Loucy (cell line): Measurements from ENCODE around the gene PEA15.

Source experiments
- H2AFZ ChIP-seq: fragments of 200-600 bp; sonication (generic); 2 replicates; pipeline ENCODE4 v1.6.0; 2016; ENCODE audit warnings: antibody characterized with exemption, mild to moderate bottlenecking, low read length, moderate library complexity
- H3F3A ChIP-seq: fragments of 200-600 bp; 2 replicates; pipeline ENCODE4 v1.6.0; 2016; ENCODE audit warnings: antibody characterized with exemption, low read depth, mild to moderate bottlenecking
- H3K27me3 ChIP-seq: fragments of 200-600 bp; sonication (generic); 2 replicates; pipeline ENCODE4 v1.6.1; 2014; ENCODE audit warnings: low read length, mild to moderate bottlenecking; ENCODE audit not compliant: insufficient read depth, poor library complexity, severe bottlenecking
- H3K36me3 ChIP-seq: fragments of 200-600 bp; sonication (generic); 2 replicates; pipeline ENCODE4 v1.6.1; 2016; ENCODE audit warnings: low read length; ENCODE audit not compliant: insufficient read depth
- H3K4me1 ChIP-seq: fragments of 200-600 bp; sonication (generic); 2 replicates; pipeline ENCODE4 v1.5.1; 2014; ENCODE audit warnings: low read length, mild to moderate bottlenecking; ENCODE audit not compliant: insufficient read depth, poor library complexity, severe bottlenecking
- H3K4me2 ChIP-seq: fragments of 200-600 bp; sonication (generic); 2 replicates; pipeline ENCODE4 v1.6.0; 2014; ENCODE audit warnings: antibody characterized with exemption, low read length, low read depth, mild to moderate bottlenecking; ENCODE audit not compliant: poor library complexity, severe bottlenecking
- H3K4me3 ChIP-seq: fragments of 200-600 bp; sonication (generic); 2 replicates; pipeline ENCODE4 v1.5.1; 2014; ENCODE audit warnings: low read length, mild to moderate bottlenecking, mixed read lengths; ENCODE audit not compliant: poor library complexity, severe bottlenecking
- H3K79me2 ChIP-seq: fragments of 200-600 bp; sonication (generic); 2 replicates; pipeline ENCODE4 v1.6.1; 2014; ENCODE audit warnings: low read length; ENCODE audit not compliant: insufficient read depth
- H3K9ac ChIP-seq: fragments of 200-600 bp; sonication (generic); 2 replicates; pipeline ENCODE4 v1.6.0; 2014; ENCODE audit warnings: mild to moderate bottlenecking, low read depth, low read length, moderate library complexity; ENCODE audit not compliant: poor library complexity, severe bottlenecking
- H3K9me2 ChIP-seq: fragments of 200-600 bp; sonication (generic); replicated peaks from 2 replicates; pipeline ENCODE4 v1.6.1; 2016; ENCODE audit warnings: low read depth, low read length, mixed read lengths
- H3K9me3 ChIP-seq: fragments of 200-600 bp; sonication (generic); 2 replicates; pipeline ENCODE4 v1.6.1; 2014; ENCODE audit warnings: mild to moderate bottlenecking, antibody characterized with exemption, low read length, low read depth; ENCODE audit not compliant: insufficient read depth
- H4K20me1 ChIP-seq: fragments of 200-600 bp; sonication (generic); 2 replicates; pipeline ENCODE4 v1.6.0; 2014; ENCODE audit warnings: antibody characterized with exemption, low read length, mild to moderate bottlenecking; ENCODE audit not compliant: insufficient read depth, poor library complexity, severe bottlenecking
- EZH2phosphoT487 ChIP-seq: fragments of 200-600 bp; IDR thresholded peaks from 2 replicates; pipeline ENCODE4 v1.6.1; 2018; ENCODE audit warnings: antibody characterized with exemption, mild to moderate bottlenecking, moderate library complexity, borderline replicate concordance
- TF ChIP-seq, protein P1 (sequence below): fragments of 200-600 bp; sonication (generic); conservative IDR thresholded peaks from 2 replicates; pipeline ENCODE4 v1.5.1; 2014; ENCODE audit warnings: mild to moderate bottlenecking, antibody characterized with exemption, low read length

PEA15 gene

GRCh38 chr1:160236806-160237205 lies 31.6 kb downstream of the PEA15 start:
- H3K4me3 ChIP-seq = no peak overlapping the region
- TF ChIP-seq, protein P1, sequence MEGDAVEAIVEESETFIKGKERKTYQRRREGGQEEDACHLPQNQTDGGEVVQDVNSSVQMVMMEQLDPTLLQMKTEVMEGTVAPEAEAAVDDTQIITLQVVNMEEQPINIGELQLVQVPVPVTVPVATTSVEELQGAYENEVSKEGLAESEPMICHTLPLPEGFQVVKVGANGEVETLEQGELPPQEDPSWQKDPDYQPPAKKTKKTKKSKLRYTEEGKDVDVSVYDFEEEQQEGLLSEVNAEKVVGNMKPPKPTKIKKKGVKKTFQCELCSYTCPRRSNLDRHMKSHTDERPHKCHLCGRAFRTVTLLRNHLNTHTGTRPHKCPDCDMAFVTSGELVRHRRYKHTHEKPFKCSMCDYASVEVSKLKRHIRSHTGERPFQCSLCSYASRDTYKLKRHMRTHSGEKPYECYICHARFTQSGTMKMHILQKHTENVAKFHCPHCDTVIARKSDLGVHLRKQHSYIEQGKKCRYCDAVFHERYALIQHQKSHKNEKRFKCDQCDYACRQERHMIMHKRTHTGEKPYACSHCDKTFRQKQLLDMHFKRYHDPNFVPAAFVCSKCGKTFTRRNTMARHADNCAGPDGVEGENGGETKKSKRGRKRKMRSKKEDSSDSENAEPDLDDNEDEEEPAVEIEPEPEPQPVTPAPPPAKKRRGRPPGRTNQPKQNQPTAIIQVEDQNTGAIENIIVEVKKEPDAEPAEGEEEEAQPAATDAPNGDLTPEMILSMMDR = no peak
- TF ChIP-seq EZH2phosphoT487 = no peak
- H3K9me3 ChIP-seq = no peaks in the 10 kb centered on the region
- H4K20me1 ChIP-seq = no peaks in the 10 kb centered on the region
- H3K4me2 ChIP-seq = no peak overlapping the region
- H3K27me3 ChIP-seq = no peaks in the 10 kb centered on the region
- peaks cover 84% of the 10 kb centered on the region; the same call in 1 of the 2 replicates for H3K36me3 ChIP-seq
- H3K4me1 ChIP-seq = no peaks in the 10 kb centered on the region
- no peak overlapping the region for H3K9ac ChIP-seq
- H3F3A ChIP-seq = no peaks in the 10 kb centered on the region
- no peak overlapping the region for H2AFZ ChIP-seq
- no peaks in the 10 kb centered on the region for H3K79me2 ChIP-seq
- no peaks in the 10 kb centered on the region for H3K9me2 ChIP-seq

DNA sequence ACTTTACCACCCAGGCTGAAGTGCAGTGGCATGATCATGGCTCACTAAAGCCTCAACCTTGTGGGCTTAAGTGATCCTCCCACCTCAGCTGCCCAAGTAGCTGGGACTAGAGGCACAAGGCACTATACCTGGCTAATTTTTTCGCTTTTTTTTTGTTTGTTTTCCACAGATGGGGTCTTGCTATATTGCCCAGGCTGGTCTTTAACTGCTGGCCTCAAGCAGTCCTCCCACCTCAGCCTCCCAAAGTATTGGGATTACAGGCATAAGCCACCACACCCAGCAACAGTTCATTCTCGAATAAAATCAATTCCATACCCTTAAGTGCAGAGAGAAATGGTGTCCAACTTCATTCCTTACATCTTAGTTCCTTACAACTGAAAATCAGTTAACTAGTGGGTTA lies 32.4 kb downstream of the PEA15 start:
- Histone ChIP-seq H3K9me2 (no peaks in the 10 kb centered on the region), H3K27me3 (no peaks in the 10 kb centered on the region), H3F3A (no peaks in the 10 kb centered on the region), H3K36me3 (peaks cover 84% of the 10 kb centered on the region; the same call in 1 of the 2 replicates), H2AFZ (no peak overlapping the region), H4K20me1 (no peaks in the 10 kb centered on the region), H3K4me1 (no peaks in the 10 kb centered on the region), H3K4me2 (no peak overlapping the region), H3K9ac (no peak overlapping the region), H3K4me3 (no peak overlapping the region), H3K9me3 (no peaks in the 10 kb centered on the region), H3K79me2 (no peaks in the 10 kb centered on the region)
- no peak for TF ChIP-seq EZH2phosphoT487
- TF ChIP-seq, protein P1 = no peak

DNA sequence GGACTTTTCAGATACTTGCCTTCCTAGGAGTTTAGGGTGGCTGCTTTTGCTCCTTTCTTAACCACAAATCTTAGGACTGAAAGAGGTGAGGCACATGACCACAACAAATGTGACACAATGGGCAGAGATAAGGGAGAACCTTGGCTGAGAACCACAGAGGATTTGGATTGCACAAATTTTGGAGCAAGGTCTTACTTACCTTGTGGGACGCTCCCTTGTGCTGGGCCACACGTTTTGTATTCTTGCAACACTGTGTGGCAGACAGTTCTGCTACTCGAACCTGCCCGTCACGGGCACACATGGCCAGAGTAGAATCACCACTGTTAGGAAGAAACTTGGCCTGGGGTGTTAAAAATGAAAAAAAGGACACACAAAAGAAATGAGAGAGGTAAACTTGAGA lies 33.2 kb downstream of the PEA15 start:
- Histone ChIP-seq H4K20me1 (no peaks in the 10 kb centered on the region), H3K4me1 (no peaks in the 10 kb centered on the region), H3F3A (no peaks in the 10 kb centered on the region), H3K9me2 (no peaks in the 10 kb centered on the region), H3K4me2 (no peak overlapping the region), H3K79me2 (no peaks in the 10 kb centered on the region), H3K9ac (no peak overlapping the region), H2AFZ (no peak overlapping the region), H3K27me3 (no peaks in the 10 kb centered on the region), H3K9me3 (no peaks in the 10 kb centered on the region), H3K4me3 (no peak overlapping the region), H3K36me3 (peaks cover 85% of the 10 kb centered on the region; the same call in 1 of the 2 replicates)
- TF ChIP-seq, protein P1 = no peak
- no peak for TF ChIP-seq EZH2phosphoT487
